ENCODE measurements around the gene IL17REL.

- TF ChIP-seq CTCF (IDR thresholded peaks at IDR 0.05 in 4 of 5, conservative IDR thresholded peaks at IDR 0.05 in 1 of 5) (no peak), POLR2A (IDR thresholded peaks at IDR 0.05) (no peak)
Measured at GRCh38 chr22:50059881-50060262, 47.3 kb upstream of the IL17REL start.
